22Rv1 (cell line): Measurements from ENCODE around the gene ACP6.

Source experiments
- CTCF ChIP-seq: fragments of 450-650 bp; IDR thresholded peaks from 2 replicates; pipeline ENCODE4 v1.5.1; 2017; ENCODE audit warnings: mild to moderate bottlenecking
- ZFX ChIP-seq: fragments of 450-650 bp; IDR thresholded peaks from 2 replicates; pipeline ENCODE4 v1.6.1; 2017; ENCODE audit warnings: antibody characterized with exemption, borderline replicate concordance

GRCh38 chr1:147626291-147626690, 44.0 kb downstream of the ACP6 start:
- TF ChIP-seq CTCF (no peak), ZFX (no peak)
